HepG2 (cell line): Measurements from ENCODE around the gene DMPK. TPM values are rescaled to one million over a fixed set of nuclear protein-coding genes. Genes with fewer than 3 reads are reported as not detected.

Experiments used
- CHD2 ChIP-seq: IDR thresholded peaks from 2 replicates; pipeline ENCODE4 v1.6.1; 2011; ENCODE audit warnings: low read depth, low read length, improper control_type of control experiment
- EP300 ChIP-seq, 3 experiments: sonication (generic) in 1 of 3; formaldehyde crosslinking in 1 of 3; IDR thresholded peaks; 2 replicates each; pipeline versions ENCODE4 v1.5.1 to v1.6.1; 2011 to 2020; ENCODE audit warnings: low read depth in 2 of 3, low read length in 2 of 3, borderline replicate concordance in 1 of 3, improper control_type of control experiment in 1 of 3, mild to moderate bottlenecking in 1 of 3, missing genetic modification reagents in 1 of 3, moderate library complexity in 1 of 3
- GZF1 ChIP-seq: sonication (generic); formaldehyde crosslinking; IDR thresholded peaks from 2 replicates; pipeline ENCODE4 v1.5.1; 2020; ENCODE audit warnings: mild to moderate bottlenecking, missing genetic modification reagents
- HDAC6 ChIP-seq: fragments of 200-600 bp; sonication (generic); IDR thresholded peaks from 2 replicates; pipeline ENCODE4 v1.7.0; 2017; ENCODE audit warnings: mild to moderate bottlenecking, antibody characterized with exemption, low read length, low read depth
- IRF9 ChIP-seq: sonication (generic); formaldehyde crosslinking; IDR thresholded peaks from 2 replicates; pipeline ENCODE4 v1.8.0; 2022; ENCODE audit warnings: missing genetic modification reagents, mild to moderate bottlenecking, borderline replicate concordance
- MAFG ChIP-seq: sonication (generic); formaldehyde crosslinking; IDR thresholded peaks from 2 replicates; pipeline ENCODE4 v1.5.1; 2020; ENCODE audit warnings: mild to moderate bottlenecking, missing genetic modification reagents
- MIER2 ChIP-seq: IDR thresholded peaks from 2 replicates; pipeline ENCODE4 v1.6.1; 2016; ENCODE audit warnings: missing biosample characterization, missing genetic modification reagents
- NCOA1 ChIP-seq: sonication (generic); formaldehyde crosslinking; IDR thresholded peaks from 2 replicates; pipeline ENCODE4 v1.9.0; 2021; ENCODE audit warnings: missing genetic modification reagents
- NKX3-1 ChIP-seq: sonication (generic); formaldehyde crosslinking; IDR thresholded peaks from 2 replicates; pipeline ENCODE4 v1.5.0; 2020; ENCODE audit warnings: missing genetic modification reagents
- NPAS2 ChIP-seq: sonication (generic); formaldehyde crosslinking; IDR thresholded peaks from 2 replicates; pipeline ENCODE4 v1.8.0; 2022; ENCODE audit warnings: mild to moderate bottlenecking, missing genetic modification reagents, borderline replicate concordance
- RBM22 ChIP-seq: fragments of 200-400 bp; formaldehyde crosslinking; optimal IDR thresholded peaks from 2 replicates; pipeline ENCODE3; 2017; ENCODE audit warnings: mild to moderate bottlenecking, low read length, moderate library complexity
- SMYD3 ChIP-seq: sonication (generic); formaldehyde crosslinking; IDR thresholded peaks from 2 replicates; pipeline ENCODE4 v1.8.1; 2023; ENCODE audit warnings: mild to moderate bottlenecking, missing genetic modification reagents
- SOX5 ChIP-seq: IDR thresholded peaks from 2 replicates; pipeline ENCODE4 v1.6.1; 2016; ENCODE audit warnings: borderline replicate concordance
- TCF12 ChIP-seq, 2 experiments: fragments of 450-650 bp in 1 of 2; sonication (generic) in 1 of 2; formaldehyde crosslinking in 1 of 2; IDR thresholded peaks; 2 replicates each; pipeline versions ENCODE4 v1.6.1 to v1.8.0; 2017 to 2022; ENCODE audit warnings: antibody characterized with exemption in 1 of 2, mild to moderate bottlenecking in 1 of 2, missing genetic modification reagents in 1 of 2, moderate library complexity in 1 of 2
- TCF7 ChIP-seq: sonication (generic); IDR thresholded peaks from 2 replicates; pipeline ENCODE4 v1.6.1; 2016; ENCODE audit warnings: antibody characterized with exemption, low read depth
- ZBTB34 ChIP-seq: sonication (generic); formaldehyde crosslinking; IDR thresholded peaks from 2 replicates; pipeline ENCODE4 v1.8.0; 2022; ENCODE audit warnings: mild to moderate bottlenecking, missing genetic modification reagents
- ZMAT3 ChIP-seq: sonication (generic); formaldehyde crosslinking; conservative IDR thresholded peaks from 2 replicates; pipeline ENCODE4 v1.7.0; 2021; ENCODE audit warnings: missing genetic modification reagents
- ZNF12 ChIP-seq: sonication (generic); formaldehyde crosslinking; IDR thresholded peaks from 2 replicates; pipeline ENCODE4 v1.5.0; 2020; ENCODE audit warnings: missing genetic modification reagents
- ZNF180 ChIP-seq: sonication (generic); formaldehyde crosslinking; IDR thresholded peaks from 2 replicates; pipeline ENCODE4 v1.4.0; 2020; ENCODE audit warnings: low read depth, missing genetic modification reagents, borderline replicate concordance
- ZNF292 ChIP-seq: sonication (generic); formaldehyde crosslinking; IDR thresholded peaks from 2 replicates; pipeline ENCODE4 v1.8.1; 2022; ENCODE audit warnings: mild to moderate bottlenecking, low read depth, missing genetic modification reagents, borderline replicate concordance
- ZNF414 ChIP-seq: sonication (generic); formaldehyde crosslinking; IDR thresholded peaks from 2 replicates; pipeline ENCODE4 v1.5.0; 2020; ENCODE audit warnings: missing genetic modification reagents
- ZNF598 ChIP-seq: sonication (generic); formaldehyde crosslinking; IDR thresholded peaks from 2 replicates; pipeline ENCODE4 v1.5.1; 2020; ENCODE audit warnings: mild to moderate bottlenecking, missing genetic modification reagents, borderline replicate concordance
- ZNF644 ChIP-seq: IDR thresholded peaks from 2 replicates; pipeline ENCODE4 v1.6.1; 2016; ENCODE audit warnings: low read depth
- ZNF672 ChIP-seq: sonication (generic); formaldehyde crosslinking; IDR thresholded peaks from 2 replicates; pipeline ENCODE4 v1.8.1; 2022; ENCODE audit warnings: missing genetic modification reagents
- ZSCAN25 ChIP-seq: sonication (generic); formaldehyde crosslinking; IDR thresholded peaks from 2 replicates; pipeline ENCODE4 v1.8.0; 2022; ENCODE audit warnings: mild to moderate bottlenecking, missing genetic modification reagents
- ZSCAN31 ChIP-seq: sonication (generic); formaldehyde crosslinking; IDR thresholded peaks from 2 replicates; pipeline ENCODE4 v1.5.0; 2020; ENCODE audit warnings: low read depth, mild to moderate bottlenecking, missing genetic modification reagents
- ZSCAN5A ChIP-seq: sonication (generic); formaldehyde crosslinking; IDR thresholded peaks from 2 replicates; pipeline ENCODE4 v1.8.0; 2022; ENCODE audit warnings: mild to moderate bottlenecking, missing genetic modification reagents, borderline replicate concordance
- polyA plus RNA-seq, 8 experiments: library from polyadenylated mRNA; depleted of rRNA in 3 of 8; stranded (reverse) in 7 of 8; unstranded in 1 of 8; fragments of >200 nt; fragmentation: Illumina TruSeq in 4 of 8; extraction: Trizol in 4 of 8; gene quantifications; 2 replicates each; pipeline versions ENCODE4 v1.2.1 to v1.2.3, GENCODE V29; 2011 to 2016; ENCODE audit warnings: low read depth in 4 of 8, missing spikeins in 1 of 8, mixed read lengths in 1 of 8; ENCODE audit not compliant: insufficient read depth in 1 of 8
- total RNA-seq, 5 experiments: library from RNA; depleted of rRNA; stranded (reverse); fragments of >200 nt; fragmentation: Illumina TruSeq; extraction: Trizol; gene quantifications; 2 replicates each; pipeline ENCODE4 v1.2.3, GENCODE V29; 2016; ENCODE audit warnings: low read depth in 1 of 5

The DMPK gene
- total and polyA plus RNA-seq, 2 of the 13 experiments (the other 11 are each of a cell fraction or from before 2014, with no cell fraction given): 5.3 to 8.8 TPM

GRCh38 chr19:45792470-45793177, 10.3 kb upstream of the DMPK start, which contains the start of gene DMWD (continued):
- TF ChIP-seq ZSCAN5A (CRISPR knock-in tag): no peak
- TF ChIP-seq SMYD3: no peak
- TF ChIP-seq IRF9 (CRISPR knock-in tag): no peak
- TF ChIP-seq GZF1: no peak
- no peak for TF ChIP-seq ZMAT3 (CRISPR knock-in tag)
- no peak for TF ChIP-seq ZBTB34
- TF ChIP-seq SOX5 (CRISPR knock-in tag): no peak
- no peak for TF ChIP-seq TCF12 (IDR thresholded peaks at IDR 0.05)
- TF ChIP-seq TCF12 (CRISPR knock-in tag; IDR thresholded peaks at IDR 0.05): no peak
- no peak for TF ChIP-seq MIER2 (CRISPR knock-in tag)
- TF ChIP-seq MAFG: no peak
- TF ChIP-seq ZNF598 (CRISPR knock-in tag): no peak
- TF ChIP-seq ZNF292 (CRISPR knock-in tag): no peak
- no peak for TF ChIP-seq ZNF12
- no peak for TF ChIP-seq ZSCAN31 (CRISPR knock-in tag)
- no peak for TF ChIP-seq ZSCAN25
- no peak for TF ChIP-seq ZNF644 (CRISPR knock-in tag)
- no peak for TF ChIP-seq NCOA1
- no peak for TF ChIP-seq TCF7
- peak; percentile 100 for TF ChIP-seq RBM22
- TF ChIP-seq EP300 (IDR thresholded peaks at IDR 0.05; ENCODE audit: low read depth in 2 of 2, low read length in 2 of 2): no peak
- no peak for TF ChIP-seq EP300 (CRISPR knock-in tag; IDR thresholded peaks at IDR 0.05; ENCODE audit: borderline replicate concordance)
- no peak for TF ChIP-seq ZNF180 (CRISPR knock-in tag)
- no peak for TF ChIP-seq CHD2
- TF ChIP-seq ZNF414 (CRISPR knock-in tag): no peak
- no peak for TF ChIP-seq HDAC6
- no peak for TF ChIP-seq NKX3-1
- no peak for TF ChIP-seq ZNF672 (CRISPR knock-in tag)
- TF ChIP-seq NPAS2: no peak
